Measurements from ENCODE around the gene ITGAE. TPM values are rescaled to one million over a fixed set of nuclear protein-coding genes. Genes with fewer than 3 reads are reported as not detected.

The ITGAE gene
- total RNA-seq, 2 donors from 2014 or later: 9.1 to 12.9 TPM

DNA sequence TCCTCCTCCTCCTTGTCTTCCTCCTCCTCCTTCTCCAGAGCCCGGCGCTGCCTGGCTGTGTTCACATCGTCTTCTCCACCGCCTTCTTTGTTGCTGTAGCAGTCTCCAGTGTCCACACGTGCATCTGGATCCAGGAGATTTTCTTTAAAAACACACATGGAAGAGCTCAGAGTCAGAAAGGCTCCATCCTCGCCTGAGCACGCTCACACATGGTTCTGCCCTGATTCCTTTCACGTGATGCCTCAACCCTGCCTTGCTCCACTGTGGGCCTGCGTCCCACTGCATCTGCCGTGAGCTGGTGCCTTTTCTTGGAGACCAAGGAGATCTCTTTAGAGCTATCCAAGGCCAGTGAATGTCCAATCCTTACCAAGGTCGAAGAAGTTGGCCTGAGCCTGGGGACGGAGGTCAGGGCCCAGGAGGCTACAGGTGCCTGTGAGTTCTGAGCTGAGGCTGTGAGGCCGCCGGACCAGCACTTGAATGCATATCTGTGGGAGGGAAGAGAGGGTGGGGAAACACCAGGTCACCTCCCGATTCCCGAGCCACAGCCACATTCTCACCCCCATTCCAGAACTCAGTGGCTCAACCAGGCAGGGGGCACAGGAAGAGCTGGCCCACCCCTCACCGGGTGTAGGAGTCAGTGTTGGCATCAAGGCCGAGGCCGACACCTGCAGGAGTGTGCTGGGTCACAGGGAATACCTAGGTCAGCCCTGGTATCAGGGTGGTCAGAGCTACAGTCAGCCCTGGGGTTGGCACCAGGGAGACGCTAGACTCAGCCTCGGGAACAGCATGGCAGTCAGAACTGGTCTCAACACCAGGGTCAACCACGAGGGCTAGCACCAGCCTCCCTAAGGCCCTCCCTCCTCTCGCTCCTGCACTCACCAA is 39.7 kb downstream of the ITGAE start:
- Histone ChIP-seq H3K36me3 (replicated peaks in 1 of 2; ENCODE audit: insufficient read depth in 1 of 2, low read depth in 2 of 2) (no peaks in the 10 kb centered on the region), H3K4me3 (no peak overlapping the region), H3K27me3 (no peaks in the 10 kb centered on the region), H3K4me1 (no peaks in the 10 kb centered on the region), H3K9me3 (peaks cover 0 to 9% (median 0%) of the 10 kb centered on the region in 3 donors), H3K27ac (no peak overlapping the region)
- intact Hi-C loops (cut with DNase I): no loop called here
- no peak for ATAC-seq
- no peak for DNase-seq
- no peak for TF ChIP-seq POLR2A (IDR thresholded peaks at IDR 0.05)
- no peak for TF ChIP-seq CTCF (IDR thresholded peaks at IDR 0.05)
- WGBS, 2 donors: 79 to 82% methylated on average over 16 to 22 of the region's 23 CpGs

DNA sequence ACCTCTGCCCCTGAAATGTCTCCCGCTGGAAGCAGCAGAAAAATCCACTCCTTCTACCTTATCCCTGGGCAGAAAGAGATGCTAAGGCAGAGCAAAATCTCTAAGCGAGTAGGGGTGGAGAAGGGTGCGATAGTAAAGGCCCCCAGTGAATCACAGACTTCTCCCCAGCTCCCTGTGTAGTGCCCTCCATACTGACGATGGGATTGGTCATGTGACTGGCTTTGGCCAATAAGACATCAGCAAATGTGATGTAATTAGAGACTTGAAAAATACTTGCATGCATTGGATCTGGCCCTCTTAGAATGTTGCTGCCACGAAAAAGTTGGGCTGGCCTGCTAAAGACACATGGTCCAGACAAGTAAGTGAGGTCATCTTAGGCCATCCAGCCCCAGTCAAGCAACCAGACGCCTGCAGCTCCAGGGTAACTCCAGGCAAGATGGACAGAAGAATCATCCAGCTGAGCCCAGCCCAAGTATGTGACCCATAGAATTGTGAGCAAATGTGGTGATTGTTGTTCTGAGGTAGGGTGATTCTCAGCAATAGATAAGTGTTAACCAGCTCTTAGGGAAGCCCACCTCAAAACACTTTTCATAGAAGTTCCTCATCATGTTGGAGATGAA is 41.3 kb downstream of the ITGAE start:
- ATAC-seq: no peak
- H3K9me3 ChIP-seq: peaks cover 0 to 9% (median 0%) of the 10 kb centered on the region in 3 donors
- H3K27ac ChIP-seq: no peak overlapping the region
- H3K36me3 ChIP-seq (replicated peaks in 1 of 2; ENCODE audit: insufficient read depth in 1 of 2, low read depth in 2 of 2): no peaks in the 10 kb centered on the region
- WGBS, 2 donors: 75 to 83% methylated on average over 6 of the region's 6 CpGs
- no peak for DNase-seq
- H3K27me3 ChIP-seq: no peaks in the 10 kb centered on the region
- peaks cover 5% of the 10 kb centered on the region for H3K4me1 ChIP-seq
- H3K4me3 ChIP-seq: no peak overlapping the region
- no peak for TF ChIP-seq CTCF (IDR thresholded peaks at IDR 0.05)
- no peak for TF ChIP-seq POLR2A (IDR thresholded peaks at IDR 0.05)
- intact Hi-C loops (cut with DNase I): no loop called here

- no peaks in the 10 kb centered on the region for H3K27me3 ChIP-seq
- peaks cover 5% of the 10 kb centered on the region for H3K4me1 ChIP-seq
- intact Hi-C loops (cut with DNase I): no loop called here
- DNase-seq (peak; percentile 18 to 59 (median 33)), ATAC-seq (no peak)
- H3K36me3 ChIP-seq (replicated peaks in 1 of 2; ENCODE audit: insufficient read depth in 1 of 2, low read depth in 2 of 2): no peaks in the 10 kb centered on the region
- H3K9me3 ChIP-seq: peaks cover 0 to 9% (median 0%) of the 10 kb centered on the region in 3 donors
- H3K27ac ChIP-seq: peak overlapping the region; percentile 69 to 92 (median 89)
- WGBS, 2 donors: 32 to 36% methylated on average over 14 to 20 of the region's 20 CpGs
- H3K4me3 ChIP-seq: peak overlapping the region; percentile 8 to 44
- TF ChIP-seq POLR2A (IDR thresholded peaks at IDR 0.05) (no peak), CTCF (IDR thresholded peaks at IDR 0.05) (no peak)
These were observed 45.5 kb downstream of the ITGAE start for GRCh38 chr17:3755335-3756030.

DNA sequence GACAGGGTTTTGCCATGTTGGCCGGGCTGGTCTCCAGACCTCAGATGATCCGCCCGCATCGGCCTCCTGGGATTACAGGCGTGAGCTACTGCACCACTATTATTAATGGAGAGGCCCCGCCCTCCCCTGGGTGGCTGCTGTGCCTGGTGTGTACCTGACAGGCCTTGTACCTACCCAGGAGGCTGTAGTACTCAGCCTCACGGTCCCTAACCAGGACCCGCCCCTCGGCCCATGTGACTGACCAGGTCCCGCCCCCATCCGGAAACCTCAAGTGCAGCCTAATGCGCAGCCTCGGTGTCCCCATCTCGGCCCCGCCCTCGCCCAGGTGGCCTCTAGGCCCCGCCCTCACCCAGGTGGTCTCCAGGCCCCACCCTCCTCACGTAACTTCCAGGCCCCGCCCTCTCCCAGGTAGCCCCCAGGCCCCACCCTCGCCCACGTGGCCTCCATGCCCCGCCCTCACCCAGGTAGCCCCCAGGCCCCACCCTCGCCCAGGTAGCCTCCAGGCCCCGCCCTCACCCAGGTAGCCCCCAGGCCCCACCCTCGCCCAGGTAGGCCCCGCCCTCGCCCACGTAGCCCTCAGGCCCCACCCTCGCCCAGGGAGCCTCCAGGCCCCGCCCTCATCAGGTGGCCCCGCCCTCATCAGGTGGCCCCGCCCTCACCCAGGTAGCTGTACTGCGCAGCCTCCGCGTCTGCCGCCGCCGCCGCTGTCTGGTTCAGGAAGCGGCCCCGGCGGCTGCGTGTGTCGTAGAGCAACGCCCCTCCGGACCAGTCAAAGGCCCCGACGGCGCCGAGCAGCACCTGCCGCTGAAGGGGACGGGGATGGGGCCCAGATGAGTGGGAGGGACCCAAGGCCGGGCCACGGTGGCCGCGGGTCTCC is 46.3 kb downstream of the ITGAE start:
- Histone ChIP-seq H3K4me1 (peaks cover 5% of the 10 kb centered on the region), H3K27me3 (no peaks in the 10 kb centered on the region), H3K4me3 (peak overlapping the region; percentile 8 to 44), H3K36me3 (replicated peaks in 1 of 2; ENCODE audit: insufficient read depth in 1 of 2, low read depth in 2 of 2) (no peaks in the 10 kb centered on the region), H3K9me3 (peaks cover 0 to 4% (median 0%) of the 10 kb centered on the region in 3 donors), H3K27ac (peak overlapping the region; percentile 69 to 92 (median 89))
- intact Hi-C loops (cut with DNase I): no loop called here
- DNase-seq (peak; percentile 98 to 100 (median 100)), ATAC-seq (peak; percentile 90)
- 3 to 8% methylated on average over 5 to 53 of the region's 56 CpGs for WGBS, 2 donors
- TF ChIP-seq CTCF (IDR thresholded peaks at IDR 0.05) (no peak), POLR2A (IDR thresholded peaks at IDR 0.05) (peak; percentile 84 to 90 (median 87))
